GM12865 (cell line): ENCODE data around the gene TRIM32.

Experiments used
- DNase-seq: peaks from one replicate; pipeline ENCODE4 v3.0.0; 2010; ENCODE audit warnings: low read depth
- H3K4me3 ChIP-seq: 2 replicates; pipeline ENCODE4 v1.5.1; 2011; ENCODE audit warnings: mild to moderate bottlenecking, low read depth, low read length, control low read depth
- CTCF ChIP-seq: IDR thresholded peaks from 2 replicates; pipeline ENCODE4 v1.5.1; 2011; ENCODE audit warnings: low read length, control low read depth, low read depth, inconsistent platforms; ENCODE audit not compliant: insufficient read depth; ENCODE audit errors: missing control alignments

Gene TRIM32

GRCh38 chr9:116687074-116687753 lies at the start of gene TRIM32:
Gene TRIM32 (plus strand): TSS chr9:116687305. CDS start chr9:116697743, 10,438 bp downstream.
- peak; percentile 94 for DNase-seq
- peak within 1 kb of the TSS; percentile 69 for H3K4me3 ChIP-seq

GRCh38 chr9:116639251-116639741 lies 47.8 kb upstream of the TRIM32 start:
- no peak for TF ChIP-seq CTCF
- no peak for DNase-seq
- no peak overlapping the region for H3K4me3 ChIP-seq

More at GRCh38 chr9:116687074-116687753, at the start of gene TRIM32:
- TF ChIP-seq CTCF = no peak

GRCh38 chr9:116641292-116642059 lies 45.6 kb upstream of the TRIM32 start:
- TF ChIP-seq CTCF = no peak
- DNase-seq = no peak
- no peak overlapping the region for H3K4me3 ChIP-seq

- no peak for TF ChIP-seq CTCF
- no peak overlapping the region for H3K4me3 ChIP-seq
- DNase-seq = no peak
Observed at GRCh38 chr9:116643691-116644090, 43.4 kb upstream of the TRIM32 start.

- no peak for TF ChIP-seq CTCF
- no peak for DNase-seq
Observed at GRCh38 chr9:116644091-116644688, 42.9 kb upstream of the TRIM32 start.

GRCh38 chr9:116646661-116647514 lies 40.2 kb upstream of the TRIM32 start:
- peak; percentile 38 for DNase-seq
- no peak overlapping the region for H3K4me3 ChIP-seq
- TF ChIP-seq CTCF = peak; percentile 49

More at GRCh38 chr9:116644091-116644688, 42.9 kb upstream of the TRIM32 start:
- no peak overlapping the region for H3K4me3 ChIP-seq
